HuH-7 (cell line): ENCODE data around the gene CRYZL1.

Experiments used
- DNase-seq: peaks from one replicate; pipeline ENCODE4 v3.0.0; 2011; ENCODE audit warnings: low spot score

The CRYZL1 gene

GRCh38 chr21:33540711-33541104, 100.8 kb downstream of the CRYZL1 start:
- DNase-seq = no peak

GRCh38 chr21:33539616-33540015, 101.9 kb downstream of the CRYZL1 start:
- no peak for DNase-seq
